Measurements from ENCODE around the gene CPNE5. TPM values are rescaled to one million over a fixed set of nuclear protein-coding genes. Genes with fewer than 3 reads are reported as not detected.

CPNE5 gene
- total RNA-seq, 1 experiment from 2014 or later: 0.37 TPM

DNA sequence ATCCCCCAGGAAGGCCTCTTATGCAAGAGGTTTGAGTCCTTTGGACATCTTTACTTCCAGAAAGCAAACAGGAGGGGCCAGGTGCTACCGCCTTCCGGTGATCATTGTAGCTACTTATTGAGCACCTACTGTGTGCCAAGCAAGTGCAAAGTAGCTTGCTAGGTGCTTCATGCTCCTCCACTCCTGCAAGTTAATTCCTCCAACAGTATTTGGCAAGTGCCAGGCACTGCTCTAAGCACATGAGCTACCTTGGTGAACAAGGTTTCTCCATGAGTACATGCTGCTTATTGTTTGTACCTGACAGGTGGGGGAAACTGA, 2.3 kb downstream of the CPNE5 start:
- ChIA-PET POLR2A (ENCODE audit: unreplicated experiment) (no interaction called here), CTCF (no interaction called here)
- Histone ChIP-seq H3K79me2 (ENCODE audit: low read depth) (no peaks in the 10 kb centered on the region), H3F3A (ENCODE audit: insufficient read depth, low read depth) (0 out of 2 replicates have a peak, but pooled peaks cover 8% of the 10 kb centered on the region), H3K36me3 (ENCODE audit: low read depth) (no peaks in the 10 kb centered on the region), H4K20me1 (ENCODE audit: insufficient read depth) (no peaks in the 10 kb centered on the region), H2AFZ (no peak overlapping the region), H3K4me2 (no peak overlapping the region), H3K9me2 (ENCODE audit: insufficient read depth) (no peaks in the 10 kb centered on the region), H3K9me3 (ENCODE audit: insufficient read depth, low read depth) (no peaks in the 10 kb centered on the region), H3K27ac (no peak overlapping the region), H3K4me1 (replicated peaks; ENCODE audit: insufficient read depth) (no peaks in the 10 kb centered on the region), H3K27me3 (ENCODE audit: insufficient read depth, low read depth) (peaks cover 14% of the 10 kb centered on the region), H3K4me3 (no peak overlapping the region)
- intact Hi-C loops (cut with micrococcal nuclease; ENCODE audit: unreplicated experiment): no loop called here
- DNase-seq: no peak
- BruUV-seq (replicated peaks): no TSS peak
- no peak for TF ChIP-seq EZH2 (IDR thresholded peaks at IDR 0.05; ENCODE audit: low read depth)
- TF ChIP-seq CTCF (conservative IDR thresholded peaks at IDR 0.05): no peak

DNA sequence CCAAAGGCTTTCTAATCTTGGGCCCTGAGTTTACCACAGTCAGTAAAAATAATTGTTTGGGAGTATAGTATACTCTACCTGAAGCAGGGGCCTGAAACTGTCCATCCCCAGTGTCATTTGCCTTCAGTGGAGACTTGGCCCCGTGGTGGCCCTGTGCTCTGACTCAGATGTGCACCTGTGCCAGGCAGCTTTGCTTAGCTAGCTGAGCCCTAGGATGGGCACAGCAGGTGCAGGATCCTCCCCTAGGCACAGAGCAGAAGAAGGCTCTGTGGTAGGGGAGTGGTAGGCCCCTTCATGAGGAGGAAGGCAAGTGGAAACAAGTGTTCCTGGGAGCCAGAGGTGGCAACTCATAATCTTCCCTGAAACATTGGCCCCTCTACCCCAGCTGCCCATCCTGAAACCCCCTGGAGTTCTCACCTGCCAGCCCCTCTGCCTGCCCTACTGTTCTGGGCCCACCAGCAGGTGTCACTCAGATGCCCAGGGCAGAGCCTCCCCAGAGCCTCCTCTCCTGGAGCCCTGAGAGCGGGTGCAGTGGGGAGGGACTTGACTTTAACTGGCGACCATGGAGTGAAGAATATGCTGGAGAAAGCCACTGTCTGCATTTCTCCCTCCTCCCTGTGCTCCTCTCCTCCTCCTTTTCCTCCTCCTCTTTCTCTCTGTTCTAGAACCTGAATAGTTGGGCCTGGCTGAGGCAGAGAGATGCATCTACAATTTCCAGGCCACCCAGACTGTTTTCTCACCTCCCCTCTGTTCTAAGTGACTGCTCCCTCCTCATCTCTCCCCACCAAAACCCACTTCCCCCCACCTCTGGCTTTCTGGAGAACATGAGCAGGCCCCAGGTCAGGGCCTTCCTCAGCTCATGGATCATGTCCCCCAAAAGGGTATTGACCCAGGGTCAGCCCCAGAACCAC, 2.9 kb downstream of the CPNE5 start:
- H3K9me2 ChIP-seq (ENCODE audit: insufficient read depth): no peaks in the 10 kb centered on the region
- H4K20me1 ChIP-seq (ENCODE audit: insufficient read depth): no peaks in the 10 kb centered on the region
- no peaks in the 10 kb centered on the region for H3K79me2 ChIP-seq (ENCODE audit: low read depth)
- no peak overlapping the region for H2AFZ ChIP-seq
- intact Hi-C loops (cut with micrococcal nuclease; ENCODE audit: unreplicated experiment): no loop called here
- H3K27me3 ChIP-seq (ENCODE audit: insufficient read depth, low read depth): peaks cover 14% of the 10 kb centered on the region
- H3K4me1 ChIP-seq (replicated peaks; ENCODE audit: insufficient read depth): no peaks in the 10 kb centered on the region
- H3K4me3 ChIP-seq: no peak overlapping the region
- H3K36me3 ChIP-seq (ENCODE audit: low read depth): no peaks in the 10 kb centered on the region
- BruUV-seq (replicated peaks): no TSS peak
- TF ChIP-seq CTCF (conservative IDR thresholded peaks at IDR 0.05): no peak
- TF ChIP-seq EZH2 (IDR thresholded peaks at IDR 0.05; ENCODE audit: low read depth): no peak
- ChIA-PET CTCF (no interaction called here), POLR2A (ENCODE audit: unreplicated experiment) (interaction anchor here (0.6 kb wide), 1 partner anchor 77 kb away, joined by 12 read pairs; no protein-coding TSS in a partner anchor)
- H3F3A ChIP-seq (ENCODE audit: insufficient read depth, low read depth): 0 out of 2 replicates have a peak, but pooled peaks cover 8% of the 10 kb centered on the region
- no peak for DNase-seq
- no peak overlapping the region for H3K27ac ChIP-seq
- no peaks in the 10 kb centered on the region for H3K9me3 ChIP-seq (ENCODE audit: insufficient read depth, low read depth)
- no peak overlapping the region for H3K4me2 ChIP-seq

- no peak for TF ChIP-seq EZH2 (IDR thresholded peaks at IDR 0.05; ENCODE audit: low read depth)
- ChIA-PET POLR2A (ENCODE audit: unreplicated experiment) (interaction anchor here (0.7 kb wide), 1 partner anchor 19 kb away, joined by 3 read pairs; no protein-coding TSS in a partner anchor), CTCF (interaction anchor here (0.6 kb wide), 1 partner anchor 200 kb away, joined by 3 read pairs; no protein-coding TSS in a partner anchor)
- H3K4me1 ChIP-seq (replicated peaks; ENCODE audit: insufficient read depth): no peaks in the 10 kb centered on the region
- no peak overlapping the region for H3K27ac ChIP-seq
- DNase-seq: no peak
- H3F3A ChIP-seq (ENCODE audit: insufficient read depth, low read depth): no peaks in the 10 kb centered on the region
- no peaks in the 10 kb centered on the region for H3K9me2 ChIP-seq (ENCODE audit: insufficient read depth)
- intact Hi-C loops (cut with micrococcal nuclease; ENCODE audit: unreplicated experiment): no loop called here
- H3K4me3 ChIP-seq: no peak overlapping the region
- BruUV-seq (replicated peaks): no TSS peak
- H3K36me3 ChIP-seq (ENCODE audit: low read depth): no peaks in the 10 kb centered on the region
- no peaks in the 10 kb centered on the region for H3K9me3 ChIP-seq (ENCODE audit: insufficient read depth, low read depth)
- H4K20me1 ChIP-seq (ENCODE audit: insufficient read depth): no peaks in the 10 kb centered on the region
- H3K79me2 ChIP-seq (ENCODE audit: low read depth): no peaks in the 10 kb centered on the region
- H2AFZ ChIP-seq: no peak overlapping the region
- peaks cover 14% of the 10 kb centered on the region for H3K27me3 ChIP-seq (ENCODE audit: insufficient read depth, low read depth)
- no peak overlapping the region for H3K4me2 ChIP-seq
Observed at GRCh38 chr6:36834576-36835341, 4.5 kb downstream of the CPNE5 start.

Measured in PC-9 (cell line).